Measurements from ENCODE around the gene ARL13A. TPM values are rescaled to one million over a fixed set of nuclear protein-coding genes. Genes with fewer than 3 reads are reported as not detected.

The ARL13A gene
- total and polyA plus RNA-seq, 2 of the 8 experiments (the other 6 are each of a cell fraction or from before 2014, with no cell fraction given), result not detected

DNA sequence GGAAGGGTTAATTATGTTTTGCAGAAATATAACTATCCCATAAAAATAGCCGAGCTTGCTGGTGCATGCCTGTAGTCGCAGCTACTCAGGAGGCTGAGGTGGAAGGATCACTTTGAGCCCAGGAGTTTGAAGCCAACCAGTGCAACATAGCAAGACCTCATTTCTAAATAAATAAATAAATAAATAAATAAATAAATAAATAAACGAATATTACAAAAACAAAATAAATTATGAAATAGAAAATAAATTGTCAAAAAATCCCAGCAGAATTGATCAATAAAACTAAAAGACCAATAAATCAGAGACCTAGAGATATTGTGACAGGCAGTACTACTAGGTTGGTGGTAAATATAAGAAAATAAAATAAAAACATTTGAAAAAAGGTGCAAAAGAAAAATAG lies 6.7 kb upstream of the ARL13A start (continued):
- no peak for TF ChIP-seq SIN3A (conservative IDR thresholded peaks at IDR 0.05 in 1 of 2, IDR thresholded peaks at IDR 0.05 in 1 of 2; ENCODE audit: low read depth in 1 of 2, low read length in 2 of 2)
- TF ChIP-seq TEAD4 (IDR thresholded peaks at IDR 0.05; ENCODE audit: low read depth, low read length), result no peak
- TF ChIP-seq EP300 (IDR thresholded peaks at IDR 0.05; ENCODE audit: borderline replicate concordance in 1 of 2, low read depth in 2 of 2, low read length in 2 of 2), result no peak

All from H1 (cell line).